GM12878 (cell line): Measurements from ENCODE around the gene ECT2L. TPM values are rescaled to one million over a fixed set of nuclear protein-coding genes. Genes with fewer than 3 reads are reported as not detected.

ENCODE experiments used
- ATAC-seq: fragments of 200-7000 bp; cut with Tn5 transposase; 3 replicates; pipeline ENCODE4 v1.9.1; 2020; ENCODE audit warnings: mild to moderate bottlenecking, moderate library complexity
- BruUV-seq: library from RNA; stranded (reverse); fragments of 400-500 nt; replicated peaks from 2 replicates; lab custom pipeline; 2021; lab: Mats Ljungman, UMichigan
- CTCF ChIA-PET: fragments of 300-600 bp; sonication (Branson Sonifier 250); formaldehyde crosslinking; extraction: SDS; loops from one replicate; lab custom pipeline; 2021; ENCODE audit warnings: inconsistent platforms; lab: Yijun Ruan, JAX
- POLR2A ChIA-PET: fragments of 350-600 bp; formaldehyde crosslinking; extraction: SDS; loops from one replicate; lab custom pipeline; 2021; ENCODE audit warnings: inconsistent platforms; lab: Charles Lee
- RAD21 ChIA-PET: fragments of 300-600 bp; sonication (Branson Sonifier 250); formaldehyde crosslinking; loops from one replicate; lab custom pipeline; 2023; ENCODE audit warnings: antibody characterized with exemption; ENCODE audit not compliant: unreplicated experiment; lab: Charles Lee
- SMC1A ChIA-PET: fragments of 300-600 bp; sonication (Branson Sonifier 250); formaldehyde crosslinking; loops from one replicate; lab custom pipeline; 2023; ENCODE audit not compliant: unreplicated experiment, uncharacterized antibody; lab: Charles Lee
- DNase-seq: peaks from one replicate; pipeline ENCODE4 v3.0.0-alpha.2; 2011; ENCODE audit warnings: low read depth, low spot score
- FAIRE-seq: peaks from 3 replicates; lab custom pipeline; 2011; peaks lifted over from hg19 to GRCh38; lab: Jason Lieb, UNC
- H2AFZ ChIP-seq: 2 replicates; pipeline ENCODE4 v1.6.0; 2011; ENCODE audit warnings: low read depth, low read length, control low read depth; ENCODE audit not compliant: control insufficient read depth
- H3K27ac ChIP-seq: 2 replicates; pipeline ENCODE4 v1.5.1; 2011; ENCODE audit warnings: control low read depth; ENCODE audit not compliant: control insufficient read depth, insufficient read depth
- H3K27me3 ChIP-seq, 2 experiments: replicated peaks in 1 of 2; 2 replicates each; pipeline versions ENCODE4 v1.6.0 to v1.6.1; 2011; ENCODE audit warnings: low read length in 1 of 2; ENCODE audit not compliant: control insufficient read depth in 2 of 2, insufficient read depth in 2 of 2
- H3K36me3 ChIP-seq, 2 experiments: 2 replicates each; pipeline ENCODE4 v1.5.1; 2011; ENCODE audit warnings: low read length in 1 of 2; ENCODE audit not compliant: control insufficient read depth in 2 of 2, insufficient read depth in 2 of 2
- H3K4me1 ChIP-seq: 2 replicates; pipeline ENCODE4 v1.6.1; 2011; ENCODE audit warnings: mild to moderate bottlenecking, low read length, moderate library complexity, mixed read lengths; ENCODE audit not compliant: control insufficient read depth, insufficient read depth
- H3K4me2 ChIP-seq: 2 replicates; pipeline ENCODE4 v1.6.0; 2011; ENCODE audit warnings: control low read depth; ENCODE audit not compliant: control insufficient read depth, insufficient read depth
- H3K4me3 ChIP-seq: fragments of 200-600 bp; sonication (generic); 2 replicates; pipeline ENCODE4 v1.5.1; 2016
- H3K79me2 ChIP-seq: 2 replicates; pipeline ENCODE4 v1.6.0; 2011; ENCODE audit warnings: low read length; ENCODE audit not compliant: control insufficient read depth, insufficient read depth
- H3K9ac ChIP-seq: 2 replicates; pipeline ENCODE4 v1.8.0; 2011; ENCODE audit warnings: low read length, control low read depth, mixed read lengths; ENCODE audit not compliant: control insufficient read depth, insufficient read depth
- H3K9me3 ChIP-seq: replicated peaks from 3 replicates; pipeline ENCODE4 v1.5.1; 2011; ENCODE audit warnings: mild to moderate bottlenecking, low read length; ENCODE audit not compliant: control insufficient read depth, insufficient read depth
- H4K20me1 ChIP-seq: 2 replicates; pipeline ENCODE4 v1.6.0; 2011; ENCODE audit not compliant: control insufficient read depth, insufficient read depth
- CHD1 ChIP-seq: IDR thresholded peaks from 2 replicates; pipeline ENCODE4 v1.6.1; 2012; ENCODE audit warnings: low read depth, low read length, improper control_type of control experiment
- CREB1 ChIP-seq: IDR thresholded peaks from 2 replicates; pipeline ENCODE4 v1.6.1; 2012; ENCODE audit warnings: low read depth, mild to moderate bottlenecking, inconsistent platforms
- ELK1 ChIP-seq: IDR thresholded peaks from 2 replicates; pipeline ENCODE4 v1.6.1; 2012; ENCODE audit warnings: low read depth, low read length, improper control_type of control experiment
- IKZF1 ChIP-seq: fragments of 450-650 bp; conservative IDR thresholded peaks from 2 replicates; pipeline ENCODE4 v1.6.1; 2017; ENCODE audit warnings: antibody characterized with exemption, mild to moderate bottlenecking
- MEF2B ChIP-seq: fragments of 450-650 bp; IDR thresholded peaks from 2 replicates; pipeline ENCODE4 v1.6.1; 2018; ENCODE audit warnings: mild to moderate bottlenecking, moderate library complexity; ENCODE audit not compliant: partially characterized antibody, poor library complexity, severe bottlenecking
- MLLT1 ChIP-seq: fragments of 450-650 bp; IDR thresholded peaks from 2 replicates; pipeline ENCODE4 v1.6.1; 2016; ENCODE audit warnings: mild to moderate bottlenecking
- MYB ChIP-seq: fragments of 150-350 bp; IDR thresholded peaks from 2 replicates; pipeline ENCODE4 v1.6.1; 2014; ENCODE audit warnings: mild to moderate bottlenecking, low read depth, low read length, borderline replicate concordance
- MYC ChIP-seq: IDR thresholded peaks from 2 replicates; pipeline ENCODE4 v1.6.1; 2011; ENCODE audit warnings: mild to moderate bottlenecking, low read length, moderate library complexity, inconsistent platforms; ENCODE audit not compliant: insufficient read depth, insufficient replicate concordance, insufficient read length, severe bottlenecking
- NFIC ChIP-seq: IDR thresholded peaks from 2 replicates; pipeline ENCODE4 v1.6.1; 2012; ENCODE audit warnings: low read depth, mild to moderate bottlenecking, inconsistent platforms, low read length, moderate library complexity
- NR2C2 ChIP-seq: IDR thresholded peaks from 2 replicates; pipeline ENCODE4 v1.6.1; 2011; ENCODE audit warnings: borderline replicate concordance, low read depth; ENCODE audit not compliant: control insufficient read depth, insufficient read length
- PBX3 ChIP-seq: IDR thresholded peaks from 2 replicates; pipeline ENCODE4 v1.6.1; 2011; ENCODE audit warnings: mild to moderate bottlenecking, low read depth, low read length, moderate library complexity; ENCODE audit not compliant: insufficient replicate concordance
- PML ChIP-seq: IDR thresholded peaks from 2 replicates; pipeline ENCODE4 v1.6.1; 2012; ENCODE audit warnings: low read length, inconsistent platforms
- TARDBP ChIP-seq: IDR thresholded peaks from 2 replicates; pipeline ENCODE4 v1.6.1; 2016; ENCODE audit warnings: borderline replicate concordance
- TBL1XR1 ChIP-seq: IDR thresholded peaks from 2 replicates; pipeline ENCODE4 v1.6.1; 2012; ENCODE audit warnings: low read depth, low read length, improper control_type of control experiment
- TCF3 ChIP-seq: IDR thresholded peaks from 2 replicates; pipeline ENCODE4 v1.6.1; 2012; ENCODE audit warnings: low read depth, mild to moderate bottlenecking, low read length, borderline replicate concordance; ENCODE audit not compliant: insufficient read depth
- WGBS: methylation state at CpG from one replicate; pipeline ENCODE4 v1.1.6; 2016; ENCODE audit warnings: low lambda C conversion rate; ENCODE audit not compliant: insufficient replicate concordance, insufficient coverage; ENCODE audit errors: missing lambda C conversion rate; 5-methylcytosine and 5-hydroxymethylcytosine counted together
- in situ Hi-C: fragments of 300-500 bp; cut with MboI; formaldehyde crosslinking; loops from 9 replicates; pipeline ENCODE4 v1.14.3; 2018; ENCODE audit warnings: mixed read lengths
- intact Hi-C: fragments of 100-400 bp; cut with micrococcal nuclease; formaldehyde crosslinking; loops from one replicate; pipeline ENCODE4 v1.14.2; 2022; ENCODE audit not compliant: unreplicated experiment
- polyA plus RNA-seq, 11 experiments: library from polyadenylated mRNA; depleted of rRNA in 4 of 11; unstranded in 6 of 11; stranded (reverse) in 5 of 11; fragments of >200 nt; fragmentation: Nextera tagmentation in 4 of 11; fragmentation: Illumina TruSeq in 1 of 11; extraction: Ambion mirVana in 4 of 11; extraction: Trizol in 1 of 11; gene quantifications; 1 replicate in 1 of 11; 2 replicates in 10 of 11; pipeline versions ENCODE4 v1.2.1 to v1.2.3, GENCODE V29; 2011 to 2016; ENCODE audit warnings: inconsistent platforms in 2 of 11, missing spikeins in 2 of 11, low read depth in 1 of 11
- total RNA-seq, 4 experiments: library from RNA; depleted of rRNA in 3 of 4; stranded (reverse); fragments of >200 nt in 3 of 4; fragmentation: Illumina TruSeq in 1 of 4; extraction: Trizol in 1 of 4; gene quantifications; 2 replicates each; pipeline versions ENCODE4 v1.2.1 to v1.2.3, GENCODE V29; 2013 to 2021

ECT2L gene
- total and polyA plus RNA-seq, 10 of the 15 experiments (the other 5 are each of a cell fraction or from before 2014, with no cell fraction given) = 0.05 to 0.09 TPM; not detected in 8

- FAIRE-seq (no peak), ATAC-seq (no peak), DNase-seq (no peak)
- no TSS peak for BruUV-seq
- no peaks in the 10 kb centered on the region for H3K79me2 ChIP-seq
- no peaks in the 10 kb centered on the region for H3K36me3 ChIP-seq
- 82% methylated on average over 6 of the region's 6 CpGs for WGBS
- ChIA-PET RAD21 (interaction anchor here (1.0 kb wide), 1 partner anchor 18 kb away, joined by 5 read pairs; no protein-coding TSS in a partner anchor), POLR2A (interaction anchor here (0.6 to 1.1 kb wide), 2 partner anchors 9 to 392 kb away, joined by 3 to 5 read pairs; no protein-coding TSS in a partner anchor), CTCF (interaction anchor here (1.0 to 1.4 kb wide), 3 partner anchors 9 to 47 kb away, joined by 3 to 4 read pairs (median 3); no protein-coding TSS in a partner anchor), SMC1A (interaction anchor here (0.9 to 2.2 kb wide), 6 partner anchors 18 to 92 kb away, joined by 3 to 10 read pairs (median 4); no protein-coding TSS in a partner anchor)
- no peaks in the 10 kb centered on the region for H3K9me3 ChIP-seq
- H3K27ac ChIP-seq = no peak overlapping the region
- H3K4me2 ChIP-seq = no peak overlapping the region
- H2AFZ ChIP-seq = no peak overlapping the region
- H3K9ac ChIP-seq = no peak overlapping the region
- H4K20me1 ChIP-seq = no peaks in the 10 kb centered on the region
- in situ Hi-C loops (no loop called here), intact Hi-C loops (no loop called here)
- TF ChIP-seq NR2C2 (no peak), TARDBP (no peak), TCF3 (no peak), NFIC (no peak), TBL1XR1 (no peak), IKZF1 (no peak), CHD1 (no peak), ELK1 (no peak), MLLT1 (no peak), MYB (no peak), MYC (no peak), MEF2B (no peak), CREB1 (no peak), PML (no peak), PBX3 (no peak)
- no peak overlapping the region for H3K4me3 ChIP-seq
- H3K27me3 ChIP-seq = no peaks in the 10 kb centered on the region
- peaks cover 6% of the 10 kb centered on the region for H3K4me1 ChIP-seq
These were observed 68.5 kb downstream of the ECT2L start for GRCh38 chr6:138864343-138864890.
